Subcutaneous adipose tissue (tissue), 4 donors: ENCODE data around the gene TNFRSF21. TPM values are rescaled to one million over a fixed set of nuclear protein-coding genes. Genes with fewer than 3 reads are reported as not detected.

ENCODE experiments used
- CTCF ChIP-seq: fragments of 450-650 bp; IDR thresholded peaks from one replicate; pipeline ENCODE4 v1.5.1; 2016; ENCODE audit warnings: low read depth, mild to moderate bottlenecking, control low read depth, antibody characterized with exemption, moderate library complexity
- total RNA-seq, 4 donors: library from RNA; depleted of rRNA; stranded (reverse); fragments of >200 nt; gene quantifications; one replicate each; pipeline ENCODE4 v1.1.0, GENCODE V29; 2016

TNFRSF21 gene
- total RNA-seq, 4 donors from 2014 or later: 11.7 to 42.0 (median 20.1) TPM

- no peak for TF ChIP-seq CTCF
Measured at GRCh38 chr6:47196113-47196512, 113.6 kb downstream of the TNFRSF21 start.

GRCh38 chr6:47195011-47195650 is 114.6 kb downstream of the TNFRSF21 start:
- TF ChIP-seq CTCF: no peak

GRCh38 chr6:47188588-47189021 is 121.1 kb downstream of the TNFRSF21 start:
- no peak for TF ChIP-seq CTCF

- TF ChIP-seq CTCF: no peak
Measured at GRCh38 chr6:47187893-47188587, 121.7 kb downstream of the TNFRSF21 start.

GRCh38 chr6:47187113-47187512 is 122.6 kb downstream of the TNFRSF21 start:
- no peak for TF ChIP-seq CTCF

- TF ChIP-seq CTCF: no peak
Measured at GRCh38 chr6:47182291-47182957, 127.3 kb downstream of the TNFRSF21 start.

GRCh38 chr6:47181681-47182080 is 128.0 kb downstream of the TNFRSF21 start:
- no peak for TF ChIP-seq CTCF
